Left lobe of liver (tissue), 2 donors: Measurements from ENCODE around the gene PCDHGA9. TPM values are rescaled to one million over a fixed set of nuclear protein-coding genes. Genes with fewer than 3 reads are reported as not detected.
A peak's percentile ranks its signal among the peaks of the same experiment; 100 is the strongest.
"Not testable (repeated sequence)": the region's sequence is repeated elsewhere in the genome, so short reads cannot be mapped to it uniquely, and the experiment has no call there.

ENCODE experiments used
- ATAC-seq: fragments of 200-7000 bp; cut with Tn5 transposase; one replicate; pipeline ENCODE4 v1.9.1; 2020; ENCODE audit warnings: mild to moderate bottlenecking, moderate library complexity
- DNase-seq: peaks from one replicate; pipeline ENCODE4 v3.0.0-alpha.2; 2020; ENCODE audit warnings: low spot score
- total RNA-seq: library from RNA; stranded (reverse); gene quantifications from one replicate; pipeline ENCODE4 v1.2.1, GENCODE V29; 2021
- donor health status: DM: no; HTN: no; CAD: no; lungs with moderate emphysema.
- donor health status: DM: no; HTN: yes; CAD: no.

The PCDHGA9 gene
- total RNA-seq, 1 donor from 2014 or later, result 0.65 TPM

- ATAC-seq, result peak; percentile 60
- DNase-seq, result no peak
These were observed 11.0 kb downstream of the PCDHGA9 start for GRCh38 chr5:141413540-141414069.

GRCh38 chr5:141414548-141415274 lies 12.1 kb downstream of the PCDHGA9 start:
- not testable (repeated sequence) for ATAC-seq, DNase-seq

- DNase-seq, ATAC-seq: not testable (repeated sequence)
These were observed 12.7 kb downstream of the PCDHGA9 start for GRCh38 chr5:141415275-141415618.

GRCh38 chr5:141417494-141418172 lies 15.1 kb downstream of the PCDHGA9 start, which contains the start of gene PCDHGB7:
TSS of gene PCDHGB7 (plus strand) at chr5:141417677. CDS start at chr5:141417860, 183 bp downstream.
- ATAC-seq (peak; percentile 75), DNase-seq (peak; percentile 61)

- ATAC-seq (no peak), DNase-seq (no peak)
These were observed 16.7 kb downstream of the PCDHGA9 start for GRCh38 chr5:141419074-141419880.

- DNase-seq (no peak), ATAC-seq (peak; percentile 59)
These were observed 18.4 kb downstream of the PCDHGA9 start, which contains the start of gene PCDHGA11 for GRCh38 chr5:141420855-141421488. TSS of gene PCDHGA11 (plus strand) at chr5:141421051. CDS start at chr5:141421228, 177 bp downstream.

GRCh38 chr5:141421489-141421855 lies 18.9 kb downstream of the PCDHGA9 start:
- no peak for DNase-seq
- no peak for ATAC-seq

- ATAC-seq (no peak), DNase-seq (no peak)
These were observed 20.2 kb downstream of the PCDHGA9 start for GRCh38 chr5:141422742-141423291.

GRCh38 chr5:141427783-141428426 lies 25.3 kb downstream of the PCDHGA9 start:
- ATAC-seq (no peak), DNase-seq (no peak)

- no peak for DNase-seq
- peak; percentile 68 for ATAC-seq
These were observed 27.9 kb downstream of the PCDHGA9 start, which contains the start of gene PCDHGA12 for GRCh38 chr5:141430332-141431113. TSS of gene PCDHGA12 (plus strand) at chr5:141430507. CDS start at chr5:141430760, 253 bp downstream.

- DNase-seq (no peak), ATAC-seq (no peak)
These were observed 28.7 kb downstream of the PCDHGA9 start for GRCh38 chr5:141431286-141431685.

GRCh38 chr5:141432308-141432707 lies 29.7 kb downstream of the PCDHGA9 start:
- not testable (repeated sequence) for DNase-seq, ATAC-seq

- not testable (repeated sequence) for ATAC-seq, DNase-seq
These were observed 30.1 kb downstream of the PCDHGA9 start for GRCh38 chr5:141432726-141433125.

GRCh38 chr5:141434006-141434405 lies 31.4 kb downstream of the PCDHGA9 start:
- no peak for ATAC-seq
- DNase-seq, result no peak

GRCh38 chr5:141437221-141437620 lies 34.6 kb downstream of the PCDHGA9 start:
- ATAC-seq, result no peak

GRCh38 chr5:141439411-141440141 lies 37.0 kb downstream of the PCDHGA9 start:
- no peak for DNase-seq
- no peak for ATAC-seq

More at GRCh38 chr5:141437221-141437620, 34.6 kb downstream of the PCDHGA9 start:
- DNase-seq, result no peak

GRCh38 chr5:141440341-141440740 lies 37.8 kb downstream of the PCDHGA9 start:
- DNase-seq (no peak), ATAC-seq (no peak)

- ATAC-seq (no peak), DNase-seq (no peak)
These were observed 39.1 kb downstream of the PCDHGA9 start for GRCh38 chr5:141441571-141442170.
